Right atrium auricular region (tissue), 2 donors: ENCODE data around the gene DENR. TPM values are rescaled to one million over a fixed set of nuclear protein-coding genes. Genes with fewer than 3 reads are reported as not detected.

Experiments used
- DNase-seq: peaks from one replicate; pipeline ENCODE4 v3.0.0-alpha.2; 2019; ENCODE audit warnings: low spot score
- H3K27ac ChIP-seq, 2 donors: fragments of 200-600 bp; sonication (generic); 1 replicate in 1 of 2; 2 replicates in 1 of 2; pipeline ENCODE4 v1.5.1; 2016 to 2019
- H3K27me3 ChIP-seq, 2 donors: fragments of 200-600 bp; sonication (generic); one replicate each; pipeline versions ENCODE4 v1.5.1 to v1.6.0; 2017 to 2019
- H3K36me3 ChIP-seq: fragments of 200-600 bp; sonication (generic); one replicate; pipeline ENCODE4 v1.5.1; 2016
- H3K4me1 ChIP-seq, 2 donors: fragments of 200-600 bp; sonication (generic); one replicate each; pipeline versions ENCODE4 v1.5.1 to v1.6.0; 2017 to 2019
- H3K4me3 ChIP-seq, 2 donors: fragments of 200-600 bp; sonication (generic); 1 replicate in 1 of 2; 2 replicates in 1 of 2; pipeline ENCODE4 v1.5.1; 2017 to 2019; ENCODE audit warnings: mild to moderate bottlenecking in 1 of 2, moderate library complexity in 1 of 2
- H3K9me3 ChIP-seq, 2 donors: fragments of 200-600 bp; sonication (generic); one replicate each; pipeline ENCODE4 v1.5.1; 2019
- CTCF ChIP-seq, 2 donors: fragments of 200-600 bp; sonication (generic); IDR thresholded peaks; one replicate each; pipeline ENCODE4 v1.5.1; 2019; ENCODE audit warnings: antibody characterized with exemption in 2 of 2
- total RNA-seq, 2 donors: library from RNA; depleted of rRNA; stranded (reverse); fragments of >200 nt; gene quantifications; one replicate each; pipeline ENCODE4 v1.1.0, GENCODE V29; 2016

DENR gene
- total RNA-seq, 2 donors from 2014 or later, result 14.7 to 16.1 TPM

- DNase-seq, result no peak
- no peak overlapping the region for H3K4me3 ChIP-seq
- H3K4me1 ChIP-seq, result no peaks in the 10 kb centered on the region
- H3K9me3 ChIP-seq, result no peaks in the 10 kb centered on the region
- TF ChIP-seq CTCF (IDR thresholded peaks at IDR 0.05), result no peak
- H3K27ac ChIP-seq, result no peak overlapping the region
- no peaks in the 10 kb centered on the region for H3K27me3 ChIP-seq
- H3K36me3 ChIP-seq, result no peaks in the 10 kb centered on the region
Measured at GRCh38 chr12:122721057-122721545, 31.5 kb upstream of the DENR start.

- no peak for DNase-seq
- Histone ChIP-seq H3K27ac (no peak overlapping the region), H3K27me3 (no peaks in the 10 kb centered on the region), H3K36me3 (no peaks in the 10 kb centered on the region), H3K4me3 (no peak overlapping the region), H3K9me3 (no peaks in the 10 kb centered on the region), H3K4me1 (no peaks in the 10 kb centered on the region)
- no peak for TF ChIP-seq CTCF (IDR thresholded peaks at IDR 0.05)
Measured at GRCh38 chr12:122722387-122722786, 30.2 kb upstream of the DENR start.

- no peak overlapping the region for H3K27ac ChIP-seq
- DNase-seq, result no peak
- H3K4me1 ChIP-seq, result no peaks in the 10 kb centered on the region
- no peak overlapping the region for H3K4me3 ChIP-seq
- no peak for TF ChIP-seq CTCF (IDR thresholded peaks at IDR 0.05)
- no peaks in the 10 kb centered on the region for H3K27me3 ChIP-seq
- no peaks in the 10 kb centered on the region for H3K9me3 ChIP-seq
- H3K36me3 ChIP-seq, result no peaks in the 10 kb centered on the region
Measured at GRCh38 chr12:122724641-122725243, 27.9 kb upstream of the DENR start.

GRCh38 chr12:122725452-122726079, 27.1 kb upstream of the DENR start:
- no peak overlapping the region for H3K27ac ChIP-seq

GRCh38 chr12:122726080-122726558, 26.5 kb upstream of the DENR start:
- TF ChIP-seq CTCF (IDR thresholded peaks at IDR 0.05), result no peak
- DNase-seq, result no peak
- Histone ChIP-seq H3K4me1 (no peaks in the 10 kb centered on the region), H3K36me3 (no peaks in the 10 kb centered on the region), H3K27me3 (no peaks in the 10 kb centered on the region), H3K27ac (no peak overlapping the region), H3K9me3 (no peaks in the 10 kb centered on the region), H3K4me3 (no peak overlapping the region)

More at GRCh38 chr12:122725452-122726079, 27.1 kb upstream of the DENR start:
- no peak for TF ChIP-seq CTCF (IDR thresholded peaks at IDR 0.05)
- Histone ChIP-seq H3K4me1 (no peaks in the 10 kb centered on the region), H3K4me3 (no peak overlapping the region), H3K36me3 (no peaks in the 10 kb centered on the region), H3K9me3 (no peaks in the 10 kb centered on the region), H3K27me3 (no peaks in the 10 kb centered on the region)
- no peak for DNase-seq
